HEK293 (cell line): ENCODE data around the gene HLA-E.

Experiments used
- CTCF ChIP-seq: fragments of 450-650 bp; formaldehyde crosslinking; IDR thresholded peaks from 2 replicates; pipeline ENCODE4 v1.5.1; 2016; ENCODE audit warnings: missing biosample characterization, missing genetic modification characterization
- GLI2 ChIP-seq: fragments of 450-650 bp; formaldehyde crosslinking; IDR thresholded peaks from 2 replicates; pipeline ENCODE4; 2017; ENCODE audit warnings: missing biosample characterization, missing genetic modification characterization, low read depth, borderline replicate concordance
- IKZF3 ChIP-seq: fragments of 450-650 bp; IDR thresholded peaks from 2 replicates; pipeline ENCODE4 v1.5.0; 2018; ENCODE audit warnings: missing biosample characterization, mild to moderate bottlenecking, missing genetic modification characterization, moderate library complexity
- YY1 ChIP-seq: fragments of 450-650 bp; formaldehyde crosslinking; IDR thresholded peaks from 2 replicates; pipeline ENCODE4 v1.5.1; 2018; ENCODE audit warnings: missing biosample characterization, missing genetic modification characterization
- ZNF112 ChIP-seq: fragments of 450-650 bp; formaldehyde crosslinking; IDR thresholded peaks from 2 replicates; pipeline ENCODE4 v1.5.0; 2017; ENCODE audit warnings: missing biosample characterization, missing genetic modification characterization
- ZNF274 ChIP-seq, 2 experiments: fragments of 200-500 bp in 1 of 2; fragments of 450-650 bp in 1 of 2; sonication (Bioruptor generic) in 1 of 2; formaldehyde crosslinking in 1 of 2; IDR thresholded peaks; 2 replicates each; pipeline versions ENCODE4 v1.5.1 to v1.6.1; 2014 to 2016; ENCODE audit warnings: borderline replicate concordance in 1 of 2, inconsistent platforms in 1 of 2, low read length in 1 of 2, missing biosample characterization in 1 of 2, missing genetic modification characterization in 1 of 2
- ZNF292 ChIP-seq: fragments of 450-650 bp; formaldehyde crosslinking; IDR thresholded peaks from 2 replicates; pipeline ENCODE4 v1.5.1; 2016; ENCODE audit warnings: low read depth, missing biosample characterization, missing genetic modification characterization, borderline replicate concordance
- ZNF518A ChIP-seq: fragments of 450-650 bp; formaldehyde crosslinking; conservative IDR thresholded peaks from 2 replicates; pipeline ENCODE4 v1.5.1; 2016; ENCODE audit warnings: low read depth, missing biosample characterization, missing genetic modification characterization
- TF ChIP-seq, protein P1 (sequence below): fragments of 450-650 bp; formaldehyde crosslinking; IDR thresholded peaks from 2 replicates; pipeline ENCODE4 v1.5.1; 2016; ENCODE audit warnings: missing biosample characterization, missing genetic modification characterization, low read depth
- TF ChIP-seq, protein P2 (sequence below): fragments of 450-650 bp; formaldehyde crosslinking; IDR thresholded peaks from 2 replicates; pipeline ENCODE4 v1.5.1; 2017; ENCODE audit warnings: missing biosample characterization, missing genetic modification characterization

DNA sequence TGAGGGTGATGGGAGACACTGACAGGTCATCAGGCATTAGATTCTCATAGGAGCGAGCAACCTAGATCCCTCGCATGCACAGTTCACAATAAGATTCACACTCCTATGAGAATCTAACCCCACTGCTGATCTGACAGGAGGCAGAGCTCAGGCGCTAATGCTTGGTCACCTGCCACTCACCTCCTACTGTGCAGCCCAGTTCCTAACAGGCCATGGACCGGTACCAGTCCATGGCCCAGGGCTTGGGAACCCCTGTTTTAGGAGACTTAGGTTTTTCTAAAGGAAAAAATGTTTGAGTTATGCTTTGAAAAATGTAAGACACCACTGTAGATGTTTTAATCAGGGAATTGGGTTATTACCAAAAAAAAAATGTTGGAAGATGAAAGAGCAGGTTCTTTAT, 6.7 kb downstream of the HLA-E start:
- TF ChIP-seq ZNF274 (IDR thresholded peaks at IDR 0.05; ENCODE audit: low read length) (no peak), ZNF274 (tag by site-specific recombination; IDR thresholded peaks at IDR 0.05; ENCODE audit: borderline replicate concordance) (no peak), ZNF292 (no peak), CTCF (no peak), ZNF112 (tag by site-specific recombination) (no peak), IKZF3 (tag by site-specific recombination) (no peak), YY1 (tag by site-specific recombination) (no peak), GLI2 (tag by site-specific recombination) (no peak), ZNF518A (tag by site-specific recombination) (no peak)
- TF ChIP-seq, protein P1, sequence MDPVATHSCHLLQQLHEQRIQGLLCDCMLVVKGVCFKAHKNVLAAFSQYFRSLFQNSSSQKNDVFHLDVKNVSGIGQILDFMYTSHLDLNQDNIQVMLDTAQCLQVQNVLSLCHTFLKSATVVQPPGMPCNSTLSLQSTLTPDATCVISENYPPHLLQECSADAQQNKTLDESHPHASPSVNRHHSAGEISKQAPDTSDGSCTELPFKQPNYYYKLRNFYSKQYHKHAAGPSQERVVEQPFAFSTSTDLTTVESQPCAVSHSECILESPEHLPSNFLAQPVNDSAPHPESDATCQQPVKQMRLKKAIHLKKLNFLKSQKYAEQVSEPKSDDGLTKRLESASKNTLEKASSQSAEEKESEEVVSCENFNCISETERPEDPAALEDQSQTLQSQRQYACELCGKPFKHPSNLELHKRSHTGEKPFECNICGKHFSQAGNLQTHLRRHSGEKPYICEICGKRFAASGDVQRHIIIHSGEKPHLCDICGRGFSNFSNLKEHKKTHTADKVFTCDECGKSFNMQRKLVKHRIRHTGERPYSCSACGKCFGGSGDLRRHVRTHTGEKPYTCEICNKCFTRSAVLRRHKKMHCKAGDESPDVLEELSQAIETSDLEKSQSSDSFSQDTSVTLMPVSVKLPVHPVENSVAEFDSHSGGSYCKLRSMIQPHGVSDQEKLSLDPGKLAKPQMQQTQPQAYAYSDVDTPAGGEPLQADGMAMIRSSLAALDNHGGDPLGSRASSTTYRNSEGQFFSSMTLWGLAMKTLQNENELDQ: no peak
- TF ChIP-seq, protein P2, sequence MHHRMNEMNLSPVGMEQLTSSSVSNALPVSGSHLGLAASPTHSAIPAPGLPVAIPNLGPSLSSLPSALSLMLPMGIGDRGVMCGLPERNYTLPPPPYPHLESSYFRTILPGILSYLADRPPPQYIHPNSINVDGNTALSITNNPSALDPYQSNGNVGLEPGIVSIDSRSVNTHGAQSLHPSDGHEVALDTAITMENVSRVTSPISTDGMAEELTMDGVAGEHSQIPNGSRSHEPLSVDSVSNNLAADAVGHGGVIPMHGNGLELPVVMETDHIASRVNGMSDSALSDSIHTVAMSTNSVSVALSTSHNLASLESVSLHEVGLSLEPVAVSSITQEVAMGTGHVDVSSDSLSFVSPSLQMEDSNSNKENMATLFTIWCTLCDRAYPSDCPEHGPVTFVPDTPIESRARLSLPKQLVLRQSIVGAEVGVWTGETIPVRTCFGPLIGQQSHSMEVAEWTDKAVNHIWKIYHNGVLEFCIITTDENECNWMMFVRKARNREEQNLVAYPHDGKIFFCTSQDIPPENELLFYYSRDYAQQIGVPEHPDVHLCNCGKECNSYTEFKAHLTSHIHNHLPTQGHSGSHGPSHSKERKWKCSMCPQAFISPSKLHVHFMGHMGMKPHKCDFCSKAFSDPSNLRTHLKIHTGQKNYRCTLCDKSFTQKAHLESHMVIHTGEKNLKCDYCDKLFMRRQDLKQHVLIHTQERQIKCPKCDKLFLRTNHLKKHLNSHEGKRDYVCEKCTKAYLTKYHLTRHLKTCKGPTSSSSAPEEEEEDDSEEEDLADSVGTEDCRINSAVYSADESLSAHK (tag by site-specific recombination): no peak
